Heart left ventricle (tissue), 16 donors: ENCODE results near the gene CYTH4. TPM values are rescaled to one million over a fixed set of nuclear protein-coding genes. Genes with fewer than 3 reads are reported as not detected.
A peak's percentile ranks its signal among the peaks of the same experiment; 100 is the strongest.

Experiments
- ATAC-seq, 4 donors: fragments of 200-7000 bp; cut with Tn5 transposase; one replicate each; pipeline ENCODE4 v1.9.1; 2020 to 2022; ENCODE audit warnings: moderate library complexity in 4 of 4, mild to moderate bottlenecking in 3 of 4, moderate number of reproducible peaks in 1 of 4
- DNase-seq, 5 donors: peaks; one replicate each; pipeline ENCODE4 v3.0.0-alpha.2; 2020
- H3K27ac ChIP-seq, 12 donors: fragments of 200-600 bp; sonication (generic) in 4 of 12; one replicate each; pipeline versions ENCODE4 v1.5.0 to v1.8.0; 2016 to 2022; ENCODE audit warnings: mild to moderate bottlenecking in 2 of 12
- H3K27me3 ChIP-seq, 9 donors: fragments of 200-600 bp; sonication (generic) in 2 of 9; one replicate each; pipeline versions ENCODE4 v1.5.1 to v1.8.0; 2016 to 2022; ENCODE audit warnings: mild to moderate bottlenecking in 3 of 9
- H3K36me3 ChIP-seq, 9 donors: fragments of 200-600 bp; sonication (generic) in 2 of 9; one replicate each; pipeline versions ENCODE4 v1.5.0 to v1.8.0; 2018 to 2022; ENCODE audit warnings: mild to moderate bottlenecking in 2 of 9
- H3K4me1 ChIP-seq, 12 donors: fragments of 200-600 bp; sonication (generic) in 4 of 12; one replicate each; pipeline versions ENCODE4 v1.5.0 to v1.8.0; 2016 to 2022; ENCODE audit warnings: mild to moderate bottlenecking in 3 of 12
- H3K4me3 ChIP-seq, 12 donors: fragments of 200-600 bp; sonication (generic) in 4 of 12; one replicate each; pipeline versions ENCODE4 v1.5.0 to v1.8.0; 2017 to 2022; ENCODE audit warnings: mild to moderate bottlenecking in 9 of 12, moderate library complexity in 4 of 12
- H3K9me3 ChIP-seq, 12 donors: fragments of 200-600 bp; sonication (generic) in 4 of 12; one replicate each; pipeline versions ENCODE4 v1.5.0 to v1.8.0; 2016 to 2022; ENCODE audit warnings: mild to moderate bottlenecking in 1 of 12
- POLR2A ChIP-seq, 2 donors: fragments of 450-650 bp; IDR thresholded peaks; one replicate each; pipeline ENCODE4 v1.6.1; 2017; ENCODE audit warnings: antibody characterized with exemption in 2 of 2, mild to moderate bottlenecking in 2 of 2, moderate library complexity in 2 of 2
- WGBS, 4 donors: extraction: QIAGEN DNeasy Blood & Tissue Kit in 2 of 4; methylation state at CpG; one replicate each; pipeline versions ENCODE4 v1.1.5 to v1.1.7; 2013 to 2018; 5-methylcytosine and 5-hydroxymethylcytosine counted together
- intact Hi-C, 10 donors: fragments of 100-400 bp; cut with DNase I; formaldehyde crosslinking; loops; one replicate each; pipeline versions ENCODE4 v1.11.1 to v1.14.2; 2022
- polyA plus RNA-seq, 2 donors: library from polyadenylated mRNA; stranded (reverse); fragments of 200-250 nt; gene quantifications; one replicate each; pipeline ENCODE4 v1.2.3, GENCODE V29; 2013
- total RNA-seq, 9 donors: library from RNA; depleted of rRNA in 2 of 9; stranded (reverse); fragments of >200 nt in 2 of 9; fragmentation: NEBNext Ultra II Directional in 3 of 9; extraction: Animal tissue kit (Norgen Biotek cat#: 25700) in 3 of 9; gene quantifications; one replicate each; pipeline versions ENCODE4 v1.1.0 to v1.2.4, GENCODE V29; 2016 to 2023
- TF ChIP-seq, protein P1 (sequence below), 12 donors: fragments of 200-600 bp; sonication (generic) in 4 of 12; IDR thresholded peaks; one replicate each; pipeline versions ENCODE4 v1.5.0 to v1.8.0; 2018 to 2022; ENCODE audit warnings: antibody characterized with exemption in 12 of 12, mild to moderate bottlenecking in 5 of 12
- donor health status: ischemic (EF 13 %, LVEDD 7.1; RV severe dilation, severe dysfunction).
- donor health status: healthy with polysubstance abuse.
- donor health status: DM: no; HTN: yes; CAD: no.
- donor health status: DM: no; HTN: no; CAD: no.
- donor health status: ischemic (EF 25% LVEDD 6.9; RV normal size, moderate dysfunction).
- donor health status: ischemic (EF 25% LVEDD 5.7; RV mildly dilated, moderate dysfunction).
- donor health status: healthy.
- donor health status: DM: yes; HTN: yes; CAD: no.
- donor health status: ischemic (EF 35%, LVEDD 5.7; RV mildly dilated, moderate dysfunction).
- donor health status: nonischemic (EF 11% LVEDD 7.7; RV severe dilation, severe dysfunction).
- donor health status: DM: yes; HTN: yes; CAD: no.
- donor health status: PGD.
- donor health status: ischemic (EF 29% LVEDD 5.4; RV normal size, mild dysfunction).
- donor health status: nonischemic (EF 23%, LVEDD 6.1; RV moderate dilation, normal function).

Gene CYTH4
- total and polyA plus RNA-seq, 11 donors, result 2.4 to 57.8 (median 4.3) TPM

DNA sequence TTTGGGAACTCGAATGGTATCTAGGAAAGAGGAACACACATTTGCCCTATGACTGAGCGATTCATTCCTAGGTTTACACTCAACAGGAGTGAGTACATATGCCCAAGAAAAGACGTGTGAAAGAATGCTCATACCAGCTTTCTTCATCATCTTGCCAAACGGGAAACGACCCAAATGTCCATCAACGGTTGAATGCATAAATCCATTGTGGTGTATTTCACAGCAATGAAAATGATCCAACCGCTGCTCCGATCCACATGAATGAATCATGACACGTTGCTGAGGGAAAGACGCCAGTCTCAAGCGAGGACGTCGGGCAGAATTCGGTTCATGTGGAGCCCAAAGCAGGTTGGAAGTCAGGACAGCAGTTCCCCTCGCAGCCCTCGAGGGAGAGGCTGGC is 71.5 kb downstream of the CYTH4 start:
- ATAC-seq, result no peak
- intact Hi-C loops, result no loop called here
- Histone ChIP-seq H3K27ac (no peak overlapping the region), H3K9me3 (no peaks in the 10 kb centered on the region), H3K27me3 (peaks cover 0 to 46% (median 6%) of the 10 kb centered on the region in 9 donors), H3K4me1 (no peaks in the 10 kb centered on the region), H3K36me3 (no peaks in the 10 kb centered on the region), H3K4me3 (no peak overlapping the region)
- WGBS, 4 donors, result 75 to 86% (median 82%) methylated on average over 16 of the region's 16 CpGs
- TF ChIP-seq POLR2A (IDR thresholded peaks at IDR 0.05), result no peak
- TF ChIP-seq, protein P1, sequence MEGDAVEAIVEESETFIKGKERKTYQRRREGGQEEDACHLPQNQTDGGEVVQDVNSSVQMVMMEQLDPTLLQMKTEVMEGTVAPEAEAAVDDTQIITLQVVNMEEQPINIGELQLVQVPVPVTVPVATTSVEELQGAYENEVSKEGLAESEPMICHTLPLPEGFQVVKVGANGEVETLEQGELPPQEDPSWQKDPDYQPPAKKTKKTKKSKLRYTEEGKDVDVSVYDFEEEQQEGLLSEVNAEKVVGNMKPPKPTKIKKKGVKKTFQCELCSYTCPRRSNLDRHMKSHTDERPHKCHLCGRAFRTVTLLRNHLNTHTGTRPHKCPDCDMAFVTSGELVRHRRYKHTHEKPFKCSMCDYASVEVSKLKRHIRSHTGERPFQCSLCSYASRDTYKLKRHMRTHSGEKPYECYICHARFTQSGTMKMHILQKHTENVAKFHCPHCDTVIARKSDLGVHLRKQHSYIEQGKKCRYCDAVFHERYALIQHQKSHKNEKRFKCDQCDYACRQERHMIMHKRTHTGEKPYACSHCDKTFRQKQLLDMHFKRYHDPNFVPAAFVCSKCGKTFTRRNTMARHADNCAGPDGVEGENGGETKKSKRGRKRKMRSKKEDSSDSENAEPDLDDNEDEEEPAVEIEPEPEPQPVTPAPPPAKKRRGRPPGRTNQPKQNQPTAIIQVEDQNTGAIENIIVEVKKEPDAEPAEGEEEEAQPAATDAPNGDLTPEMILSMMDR (IDR thresholded peaks at IDR 0.05), result no peak
- DNase-seq, result no peak

DNA sequence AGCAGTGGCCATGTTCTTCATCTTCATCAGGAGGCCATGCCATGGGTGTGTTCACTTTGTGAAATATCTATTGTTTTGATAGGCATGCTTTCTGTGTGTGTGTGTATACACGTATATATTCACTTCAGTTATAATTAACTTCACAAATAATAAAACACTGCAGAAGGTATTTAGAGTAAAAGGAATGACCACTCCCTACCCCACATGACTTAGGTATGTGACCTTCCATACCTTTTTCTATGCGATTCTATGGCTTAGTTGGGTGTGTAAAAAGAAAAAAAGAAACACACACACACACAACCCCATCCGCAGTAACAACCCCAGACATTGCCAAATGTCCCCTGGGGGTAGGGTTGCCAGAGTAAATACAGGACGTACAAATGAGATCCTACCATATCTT is 72.0 kb downstream of the CYTH4 start:
- Histone ChIP-seq H3K4me3 (no peak overlapping the region), H3K27ac (no peak overlapping the region), H3K4me1 (no peaks in the 10 kb centered on the region), H3K36me3 (no peaks in the 10 kb centered on the region), H3K27me3 (peaks cover 0 to 50% (median 6%) of the 10 kb centered on the region in 9 donors), H3K9me3 (no peaks in the 10 kb centered on the region)
- no peak for TF ChIP-seq POLR2A (IDR thresholded peaks at IDR 0.05)
- TF ChIP-seq, protein P1 (IDR thresholded peaks at IDR 0.05), result no peak
- DNase-seq (no peak), ATAC-seq (no peak)
- WGBS, 4 donors, result 70 to 76% (median 72%) methylated on average over 4 of the region's 4 CpGs
- intact Hi-C loops, result no loop called here

- no peaks in the 10 kb centered on the region for H3K4me1 ChIP-seq
- no peaks in the 10 kb centered on the region for H3K9me3 ChIP-seq
- DNase-seq (no peak), ATAC-seq (no peak)
- H3K36me3 ChIP-seq, result no peaks in the 10 kb centered on the region
- H3K4me3 ChIP-seq, result no peak overlapping the region
- 65 to 76% (median 69%) methylated on average over 5 of the region's 5 CpGs for WGBS, 4 donors
- TF ChIP-seq, protein P1 (IDR thresholded peaks at IDR 0.05), result no peak
- no peak for TF ChIP-seq POLR2A (IDR thresholded peaks at IDR 0.05)
- intact Hi-C loops, result no loop called here
- H3K27ac ChIP-seq, result no peak overlapping the region
- peaks cover 0 to 53% (median 6%) of the 10 kb centered on the region in 9 donors for H3K27me3 ChIP-seq
These were observed 72.4 kb downstream of the CYTH4 start for GRCh38 chr22:37354670-37355069.

GRCh38 chr22:37355174-37355573 is 72.9 kb downstream of the CYTH4 start:
- 66 to 91% (median 76%) methylated on average over 7 to 14 of the region's 14 CpGs for WGBS, 4 donors
- TF ChIP-seq POLR2A (IDR thresholded peaks at IDR 0.05), result no peak
- TF ChIP-seq, protein P1 (IDR thresholded peaks at IDR 0.05), result no peak
- Histone ChIP-seq H3K36me3 (no peaks in the 10 kb centered on the region), H3K27me3 (peaks cover 0 to 58% (median 6%) of the 10 kb centered on the region in 9 donors), H3K4me1 (no peaks in the 10 kb centered on the region), H3K4me3 (no peak overlapping the region), H3K27ac (no peak overlapping the region), H3K9me3 (no peaks in the 10 kb centered on the region)
- ATAC-seq (peak in 1 of 4 donors; percentile 31), DNase-seq (no peak)
- intact Hi-C loops, result no loop called here
